ENCODE results near the gene KCTD17.

GRCh38 chr22:37018086-37018814 lies 33.3 kb upstream of the KCTD17 start:
- TF ChIP-seq, protein P1, sequence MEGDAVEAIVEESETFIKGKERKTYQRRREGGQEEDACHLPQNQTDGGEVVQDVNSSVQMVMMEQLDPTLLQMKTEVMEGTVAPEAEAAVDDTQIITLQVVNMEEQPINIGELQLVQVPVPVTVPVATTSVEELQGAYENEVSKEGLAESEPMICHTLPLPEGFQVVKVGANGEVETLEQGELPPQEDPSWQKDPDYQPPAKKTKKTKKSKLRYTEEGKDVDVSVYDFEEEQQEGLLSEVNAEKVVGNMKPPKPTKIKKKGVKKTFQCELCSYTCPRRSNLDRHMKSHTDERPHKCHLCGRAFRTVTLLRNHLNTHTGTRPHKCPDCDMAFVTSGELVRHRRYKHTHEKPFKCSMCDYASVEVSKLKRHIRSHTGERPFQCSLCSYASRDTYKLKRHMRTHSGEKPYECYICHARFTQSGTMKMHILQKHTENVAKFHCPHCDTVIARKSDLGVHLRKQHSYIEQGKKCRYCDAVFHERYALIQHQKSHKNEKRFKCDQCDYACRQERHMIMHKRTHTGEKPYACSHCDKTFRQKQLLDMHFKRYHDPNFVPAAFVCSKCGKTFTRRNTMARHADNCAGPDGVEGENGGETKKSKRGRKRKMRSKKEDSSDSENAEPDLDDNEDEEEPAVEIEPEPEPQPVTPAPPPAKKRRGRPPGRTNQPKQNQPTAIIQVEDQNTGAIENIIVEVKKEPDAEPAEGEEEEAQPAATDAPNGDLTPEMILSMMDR (IDR thresholded peaks at IDR 0.05) = no peak
- no peak for TF ChIP-seq SIN3A (IDR thresholded peaks at IDR 0.05; ENCODE audit: borderline replicate concordance, insufficient read depth, low read depth, low read length)

All from Panc1 (cell line).